Measurements from ENCODE around the gene HOXB7.
A peak's percentile ranks its signal among the peaks of the same experiment; 100 is the strongest.

The HOXB7 gene

DNA sequence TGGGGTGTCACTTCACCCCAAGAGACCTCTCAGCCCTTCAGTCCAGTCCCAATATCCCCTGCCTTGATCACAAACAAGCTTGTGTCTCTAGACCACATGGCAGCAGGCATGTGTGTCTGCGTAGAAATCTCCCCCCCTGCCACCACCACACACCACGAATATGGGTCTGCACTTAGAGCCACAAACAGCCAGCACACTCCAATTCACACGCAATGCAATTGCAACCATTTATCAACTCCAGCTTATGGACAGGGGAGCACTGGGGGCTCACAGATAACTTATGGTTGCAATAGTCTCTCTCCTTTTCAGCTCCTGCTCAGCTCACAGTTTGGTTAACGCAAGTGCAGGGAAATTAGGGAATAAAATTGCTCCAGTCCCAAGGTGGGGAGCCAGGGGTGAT is 12.8 kb upstream of the HOXB7 start:
- no peak for DNase-seq

DNA sequence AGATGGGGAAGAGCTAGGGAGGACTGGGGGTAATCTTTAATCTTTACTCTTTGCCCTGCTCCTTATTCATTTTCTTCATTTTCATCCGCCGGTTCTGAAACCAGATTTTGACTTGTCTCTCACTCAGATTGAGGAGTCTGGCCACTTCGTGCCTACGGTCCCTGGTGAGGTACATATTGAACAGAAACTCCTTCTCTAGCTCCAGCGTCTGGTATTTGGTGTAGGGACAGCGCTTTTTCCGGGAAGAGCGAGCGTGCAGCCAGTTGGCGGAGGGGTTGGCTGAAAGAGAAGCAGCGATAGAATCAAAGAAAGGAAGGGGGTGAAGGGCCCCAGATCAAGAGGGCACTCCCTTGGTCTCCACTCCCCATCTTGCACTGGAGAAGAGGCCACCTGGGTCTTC is 12.0 kb upstream of the HOXB7 start:
- no peak for DNase-seq

DNA sequence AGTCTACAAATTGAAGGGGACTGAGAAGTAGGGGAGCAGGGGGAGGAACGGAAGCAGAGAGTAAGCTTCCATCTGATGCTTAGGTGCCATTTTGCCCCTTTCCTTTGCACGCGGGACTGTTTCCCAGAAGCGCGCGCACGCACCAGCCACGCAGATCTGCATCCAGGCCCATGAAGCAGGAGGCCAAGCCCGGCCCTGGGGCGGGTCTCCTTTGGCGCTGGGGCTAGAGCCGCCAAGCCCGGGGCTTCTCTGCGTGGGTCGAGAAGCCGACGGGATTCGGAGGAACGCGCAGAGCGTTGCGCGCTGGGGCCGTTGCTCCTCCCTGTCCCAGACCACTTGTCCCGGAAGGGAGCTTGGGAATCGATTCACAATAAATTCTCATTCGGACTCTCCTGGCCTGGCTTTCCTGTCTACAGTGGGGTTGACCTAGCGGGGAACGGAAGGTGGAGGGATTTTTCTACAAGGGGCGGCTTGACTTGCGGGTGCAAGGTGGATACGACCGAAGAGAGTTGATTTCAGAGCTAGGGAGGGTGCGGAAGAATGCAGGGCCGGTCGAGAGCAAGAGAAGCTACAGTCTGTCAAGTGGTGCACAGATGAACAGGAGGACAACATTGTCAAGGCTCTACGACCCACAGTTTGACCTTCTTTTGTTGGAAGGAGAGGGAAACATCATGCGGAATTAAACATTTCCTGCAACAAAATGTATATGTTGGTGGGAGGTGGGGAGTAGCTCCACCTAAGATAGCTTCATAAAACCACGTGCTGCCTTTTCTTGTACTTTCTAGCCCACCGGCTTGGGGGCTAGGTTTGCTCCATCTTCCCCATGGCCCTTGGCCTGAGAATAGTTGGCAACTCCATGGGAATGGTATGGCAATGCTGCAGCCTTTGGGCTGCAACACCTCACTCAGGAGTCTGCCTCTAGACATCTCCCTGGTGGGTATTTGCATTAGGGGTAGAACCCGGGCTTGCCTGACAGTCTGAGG is 10.9 kb upstream of the HOXB7 start:
- DNase-seq = no peak

DNA sequence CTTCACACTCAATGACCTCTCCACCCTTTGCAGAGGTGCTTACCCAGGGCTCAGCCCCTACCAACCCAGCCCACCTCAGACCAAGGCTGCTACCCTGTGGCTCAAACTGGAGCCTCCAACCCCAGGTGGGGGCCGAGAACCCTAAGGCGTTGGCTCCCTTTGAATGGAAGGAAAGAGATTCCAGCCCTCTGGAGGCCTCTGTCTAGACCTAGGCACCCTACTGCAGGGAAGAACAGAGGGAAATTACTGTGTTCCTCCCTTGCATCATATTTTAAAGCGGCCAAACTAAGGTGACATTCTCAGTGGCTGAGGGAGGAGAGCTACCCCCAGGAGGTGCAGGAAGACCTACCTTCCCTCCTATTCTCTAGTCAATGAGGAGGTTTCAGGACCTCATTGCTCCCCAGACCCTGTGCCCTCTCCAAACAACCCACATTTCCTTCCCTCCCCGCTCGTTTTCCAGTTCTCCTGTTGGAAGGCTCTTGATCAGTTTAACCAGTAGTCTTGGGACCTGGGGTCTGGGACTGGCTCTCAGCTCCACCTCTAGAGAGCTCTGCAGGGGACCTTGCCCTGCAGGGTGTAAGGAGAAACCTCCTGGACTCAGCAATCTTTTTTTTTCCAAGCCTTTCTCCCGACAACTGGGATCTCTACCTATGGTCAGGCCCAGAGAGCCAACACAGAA is 9.8 kb upstream of the HOXB7 start:
- no peak for DNase-seq

DNA sequence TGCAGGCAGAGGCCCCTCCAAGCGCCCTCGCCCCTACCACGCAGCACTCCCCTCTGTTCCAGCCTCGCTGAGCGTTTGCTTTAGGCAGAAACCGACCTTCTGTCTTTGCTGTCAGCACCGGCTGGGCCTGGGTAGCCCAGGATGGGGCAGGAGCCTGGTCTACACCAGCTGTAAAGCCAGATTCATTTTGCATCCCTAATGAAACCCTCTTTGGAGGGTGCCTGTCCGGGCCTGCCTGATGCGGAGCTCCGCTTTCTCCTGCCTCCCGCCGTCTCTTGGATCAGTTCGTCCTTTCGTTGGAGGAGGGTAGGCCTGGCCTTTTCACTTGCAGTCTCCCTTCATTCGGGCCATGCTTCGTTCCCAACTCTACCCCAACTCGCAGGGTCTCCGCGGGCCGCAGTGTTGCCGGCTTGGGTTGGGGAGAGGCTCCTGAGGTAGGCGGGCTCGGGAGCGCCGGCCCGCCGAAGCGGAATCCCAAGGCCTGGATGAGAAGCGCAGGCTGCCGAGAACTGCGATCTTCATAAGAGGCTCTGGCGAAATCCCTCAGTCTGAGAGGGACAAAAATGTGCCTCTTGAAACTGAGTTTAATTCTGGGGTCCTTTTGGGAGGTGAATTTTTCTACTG is 9.1 kb upstream of the HOXB7 start:
- no peak for DNase-seq

DNA sequence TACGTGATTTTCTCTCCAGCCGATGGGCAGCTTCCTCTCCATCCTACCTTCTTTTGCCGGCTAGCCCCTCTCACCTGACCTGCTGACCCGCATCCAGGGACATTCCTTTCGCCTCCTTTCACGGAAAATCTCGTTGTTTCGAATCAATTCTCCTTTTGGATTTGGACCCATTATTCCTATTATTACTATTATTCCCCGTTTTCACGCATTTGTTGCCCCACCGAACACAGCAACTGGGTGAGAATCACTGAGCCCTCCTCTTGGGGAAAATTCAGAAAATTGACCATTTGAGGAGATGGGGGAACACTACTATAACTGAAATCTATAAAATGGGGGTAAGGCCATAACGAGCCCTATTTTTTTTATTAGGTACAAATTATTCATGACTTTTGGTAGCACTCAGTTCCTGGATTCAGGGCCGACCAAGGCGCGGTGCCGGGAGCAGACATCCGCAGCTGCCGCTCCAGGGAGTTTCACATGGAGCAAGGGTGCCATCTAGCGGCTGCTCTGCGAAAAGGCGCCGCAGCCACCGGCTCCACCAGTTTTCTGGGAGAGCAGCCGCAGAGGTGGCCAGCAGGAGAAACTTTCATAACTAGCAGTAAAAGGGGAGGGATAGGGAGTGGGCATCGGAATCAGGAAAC is 7.6 kb upstream of the HOXB7 start:
- DNase-seq = peak; percentile 80 to 85

DNA sequence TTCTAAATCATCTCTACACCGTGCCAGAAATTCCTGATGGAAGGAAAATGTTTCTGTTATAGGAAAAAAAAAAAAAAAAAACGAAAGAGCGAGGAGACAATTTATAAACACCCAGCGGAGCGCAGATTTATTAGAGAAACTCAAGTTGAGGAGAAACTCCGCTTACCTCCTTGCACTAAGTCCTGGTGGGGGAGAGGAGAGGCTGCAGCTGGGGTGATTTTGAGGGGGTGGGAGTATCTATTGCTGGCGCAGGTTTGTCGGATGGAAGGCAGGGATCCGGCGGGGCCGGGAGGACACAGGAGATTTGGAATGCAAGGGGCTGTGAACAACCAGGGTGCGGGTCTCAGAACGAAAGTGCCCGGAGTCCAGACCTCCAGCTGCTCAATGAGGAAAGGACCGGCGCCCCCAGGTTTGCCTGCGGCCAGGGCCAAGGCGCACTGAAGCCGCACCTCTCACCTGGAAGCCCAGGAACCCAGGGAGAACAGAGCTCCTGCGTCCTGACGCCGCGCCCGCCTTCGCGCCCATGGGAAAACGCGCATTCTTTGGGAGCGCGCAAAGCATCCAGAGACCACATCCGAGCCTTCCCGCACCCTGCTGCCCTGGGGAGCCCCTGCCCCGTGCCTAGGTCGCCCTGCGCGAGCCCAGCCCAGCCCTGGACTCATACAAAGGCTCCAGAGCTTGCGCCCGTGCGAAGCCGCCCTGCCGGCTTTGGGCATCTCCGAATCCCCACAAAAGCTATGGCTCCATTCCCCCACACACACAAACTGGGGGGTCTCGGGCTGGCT is 6.8 kb upstream of the HOXB7 start:
- no peak for DNase-seq

DNA sequence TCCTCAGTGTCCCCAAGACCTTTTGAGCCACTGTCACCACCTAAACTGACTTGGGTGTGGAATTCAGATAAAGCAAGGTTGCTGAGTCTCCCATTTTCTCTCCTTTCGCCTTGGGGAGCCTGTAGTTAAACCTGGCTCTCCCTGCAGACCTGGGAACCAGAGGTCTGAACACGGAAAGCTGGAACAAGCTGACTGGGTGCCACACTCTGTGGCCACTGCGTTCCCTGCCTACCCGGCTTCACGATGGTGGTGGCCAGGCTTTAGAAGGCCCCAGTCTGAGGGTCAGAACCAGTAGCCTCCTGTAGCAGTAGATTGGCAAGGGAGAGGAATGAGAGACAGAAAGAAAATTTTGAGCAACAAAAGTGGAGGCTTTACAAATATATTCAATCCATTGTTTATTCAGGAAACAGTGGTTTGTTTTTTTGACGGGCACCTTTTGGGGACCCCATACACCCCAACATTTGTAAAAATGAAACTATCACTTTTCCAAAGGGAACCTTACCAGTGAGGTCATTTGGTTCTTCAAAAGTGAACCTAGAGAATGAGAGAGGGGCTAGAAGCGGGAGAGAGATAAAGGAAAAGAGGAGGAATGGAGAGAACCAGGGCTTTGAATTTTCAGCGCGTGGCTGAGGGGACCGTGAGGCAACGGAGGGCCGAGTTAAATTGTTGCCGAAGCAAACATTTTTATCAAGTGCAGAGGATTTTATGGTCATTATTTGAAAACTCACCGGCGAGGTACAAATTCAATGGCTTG is 6.1 kb upstream of the HOXB7 start:
- no peak for DNase-seq

DNA sequence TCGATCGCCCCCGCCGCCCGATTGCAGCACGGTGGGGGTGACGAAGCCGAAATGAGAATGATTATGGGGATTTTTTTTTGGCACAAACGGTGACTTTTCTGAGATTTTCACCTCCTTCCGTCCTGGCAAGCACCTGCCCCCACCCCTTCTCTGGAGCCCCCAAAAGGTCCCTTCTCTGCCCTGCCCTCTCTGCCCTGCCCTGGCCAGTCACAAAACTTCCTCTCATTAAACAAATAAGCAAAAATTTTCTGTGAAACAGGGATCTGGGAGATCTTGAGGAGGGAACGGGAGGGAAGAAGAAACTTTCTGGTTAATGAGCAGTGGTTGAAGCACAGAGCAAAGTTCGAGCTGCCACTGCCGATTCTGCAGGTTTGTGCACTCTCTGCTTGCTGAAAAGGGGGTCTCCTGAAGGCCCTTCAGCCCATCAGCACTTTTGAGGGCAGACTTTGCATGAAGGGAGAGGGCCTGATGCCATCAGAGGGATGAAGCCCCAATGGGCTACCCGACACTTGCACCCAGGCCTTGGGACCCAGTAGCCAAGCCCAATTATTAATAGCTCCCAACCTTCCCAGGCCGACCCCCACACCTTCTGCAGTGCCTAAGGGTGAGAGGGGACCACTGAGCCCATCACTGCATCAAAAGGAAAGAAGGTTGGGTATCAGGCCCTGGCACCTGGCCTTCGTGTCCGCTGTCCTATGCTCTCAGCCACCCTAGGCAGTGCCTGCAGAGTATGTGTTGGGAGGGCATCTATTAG is 5.3 kb upstream of the HOXB7 start:
- DNase-seq = no peak

DNA sequence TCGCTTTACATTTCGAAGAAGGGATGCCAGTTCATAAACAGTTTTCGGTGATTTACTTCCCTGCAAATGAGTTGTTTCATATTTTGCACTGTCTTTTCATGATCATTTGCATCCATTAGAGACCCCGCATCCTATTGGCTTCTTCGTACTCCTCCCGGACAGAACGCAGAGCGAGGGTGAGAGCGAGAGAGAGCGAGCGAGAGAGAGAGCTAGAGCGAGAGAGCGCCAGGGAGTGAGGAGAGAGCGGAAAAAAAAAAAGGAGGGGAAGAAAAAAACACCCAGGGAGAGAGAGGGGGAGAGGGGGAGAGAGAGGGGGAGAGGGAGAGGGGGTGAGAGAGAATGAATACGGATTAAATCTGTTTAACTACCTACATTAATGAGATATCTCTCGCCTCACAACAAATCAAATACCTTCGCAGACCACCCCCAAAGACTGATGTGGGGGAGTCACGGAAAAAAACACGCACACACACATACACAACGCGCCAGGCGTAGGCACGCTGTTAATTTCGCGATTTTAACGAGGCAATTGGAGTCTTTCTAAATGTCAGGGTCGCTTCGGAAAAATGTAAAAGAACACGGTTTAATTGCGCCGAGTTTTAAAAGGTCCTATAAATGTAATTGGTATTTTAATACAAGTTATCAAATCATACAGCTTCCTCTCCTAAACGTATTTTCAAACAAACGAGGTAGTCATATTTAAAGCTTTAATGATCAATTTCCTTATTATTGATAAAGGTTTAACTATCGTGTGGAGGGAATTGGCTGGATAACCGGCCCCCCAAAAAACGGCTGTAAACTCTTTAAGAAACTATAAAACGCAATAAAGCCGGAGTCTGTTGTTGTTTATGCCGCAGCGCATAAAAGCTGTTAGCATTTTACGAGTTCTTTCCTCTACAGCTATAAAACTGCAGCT is 4.5 kb upstream of the HOXB7 start, which contains the start of gene HOXB8:
Gene HOXB8, minus strand, starts transcription at position 246 of the 916 bp plus-strand sequence. CDS start 588 bp downstream, outside the sequence.
- no peak for DNase-seq

DNA sequence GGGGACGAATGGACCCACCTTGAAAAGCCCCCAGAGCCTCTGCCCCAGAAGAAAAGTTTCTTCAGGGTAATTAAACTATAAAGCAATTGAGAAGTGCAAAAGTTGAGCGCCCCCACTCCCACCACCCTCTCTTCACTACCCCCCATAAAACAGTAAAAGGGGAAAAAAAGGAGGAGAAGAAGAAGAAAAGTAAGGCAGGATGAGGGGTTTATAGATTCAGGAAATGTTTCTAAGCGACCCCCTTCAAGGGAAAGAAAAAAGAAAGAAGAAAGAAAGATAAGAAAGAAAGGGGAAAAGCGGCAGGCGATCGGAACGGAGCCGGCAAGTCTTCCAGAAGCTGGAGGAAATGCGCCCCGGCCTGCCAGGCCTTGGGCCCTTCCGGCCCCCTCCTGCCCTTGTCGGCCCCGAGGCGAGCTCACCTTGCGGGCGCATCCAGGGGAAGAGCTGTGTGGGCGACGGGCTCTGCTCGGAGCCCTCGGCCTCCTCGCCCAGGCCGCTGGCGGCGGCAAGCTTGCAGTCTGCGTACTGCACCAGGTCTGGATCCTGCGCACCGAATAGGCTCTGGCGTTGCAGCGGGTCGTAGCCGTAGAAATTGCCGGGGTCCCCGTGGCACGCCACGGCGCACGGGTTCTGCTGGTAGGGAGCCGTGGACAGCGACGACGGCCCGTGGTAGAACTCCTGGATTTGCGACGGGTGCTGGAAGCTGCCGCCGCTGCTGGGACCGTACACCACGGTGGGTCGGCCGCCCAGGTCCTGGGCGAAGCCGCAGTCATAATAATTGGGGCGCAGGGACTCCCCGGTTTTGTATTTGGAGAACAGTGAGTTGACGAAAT is 3.3 kb upstream of the HOXB7 start:
- peak in 1 of 2 donors; percentile 39 for DNase-seq

DNA sequence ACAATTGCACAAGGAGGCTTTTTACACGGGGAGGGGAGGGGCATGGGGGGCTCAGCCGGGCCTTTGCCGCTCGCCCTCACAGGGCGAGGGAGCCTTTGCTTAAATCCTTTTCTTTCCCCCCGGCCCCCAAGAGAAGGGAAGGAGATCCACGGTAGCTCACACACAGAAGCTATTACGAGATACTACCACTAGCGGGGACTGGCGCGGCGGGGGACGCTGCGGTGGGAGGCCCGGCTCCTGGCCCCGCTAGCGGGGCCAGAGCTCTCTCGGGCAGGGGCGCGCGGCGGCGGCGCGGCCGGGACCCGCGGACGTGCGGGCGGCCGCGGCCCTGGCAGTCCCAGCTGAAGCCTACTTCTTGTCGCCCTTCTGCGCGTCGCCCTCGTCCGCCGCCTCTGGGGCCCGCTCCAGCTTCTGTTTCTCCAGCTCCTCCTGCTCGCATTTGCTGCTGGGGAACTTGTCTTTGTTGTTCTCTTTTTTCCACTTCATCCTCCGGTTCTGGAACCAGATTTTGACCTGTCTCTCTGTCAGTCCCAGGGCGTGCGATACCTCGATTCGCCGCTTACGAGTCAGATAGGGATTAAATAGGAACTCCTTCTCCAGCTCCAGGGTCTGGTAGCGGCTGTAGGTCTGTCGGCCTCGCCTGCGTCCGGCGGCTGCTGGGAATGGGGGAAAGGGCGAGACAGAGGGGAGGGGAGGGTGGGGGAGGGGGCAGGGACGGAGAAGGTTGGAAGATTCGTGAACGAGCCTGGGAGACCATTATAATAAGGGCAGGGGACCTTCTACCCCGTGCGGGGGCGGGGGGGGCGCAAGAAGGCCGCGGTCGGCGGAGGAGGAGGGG is 2.3 kb upstream of the HOXB7 start:
- DNase-seq = peak; percentile 20 to 57

DNA sequence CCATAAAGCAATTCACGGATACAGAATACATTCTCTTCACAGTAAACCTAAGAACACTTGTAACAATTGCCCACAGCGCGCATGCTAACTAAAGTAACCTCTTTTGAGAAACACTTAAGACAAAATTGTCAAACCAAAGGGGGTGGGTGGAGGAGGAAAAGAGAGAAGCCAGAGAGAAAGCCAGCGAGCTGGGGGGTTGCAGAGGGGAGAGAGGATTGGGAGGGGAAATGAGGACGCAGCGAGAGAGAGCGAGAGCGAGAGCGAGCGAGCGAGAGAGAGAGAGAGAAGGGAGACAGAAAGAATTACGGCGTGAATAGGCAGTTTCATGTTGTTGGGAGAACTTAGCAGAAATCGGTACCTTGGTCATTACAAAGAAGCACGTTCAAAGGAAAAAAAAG is 1.6 kb upstream of the HOXB7 start:
- no peak for DNase-seq

DNA sequence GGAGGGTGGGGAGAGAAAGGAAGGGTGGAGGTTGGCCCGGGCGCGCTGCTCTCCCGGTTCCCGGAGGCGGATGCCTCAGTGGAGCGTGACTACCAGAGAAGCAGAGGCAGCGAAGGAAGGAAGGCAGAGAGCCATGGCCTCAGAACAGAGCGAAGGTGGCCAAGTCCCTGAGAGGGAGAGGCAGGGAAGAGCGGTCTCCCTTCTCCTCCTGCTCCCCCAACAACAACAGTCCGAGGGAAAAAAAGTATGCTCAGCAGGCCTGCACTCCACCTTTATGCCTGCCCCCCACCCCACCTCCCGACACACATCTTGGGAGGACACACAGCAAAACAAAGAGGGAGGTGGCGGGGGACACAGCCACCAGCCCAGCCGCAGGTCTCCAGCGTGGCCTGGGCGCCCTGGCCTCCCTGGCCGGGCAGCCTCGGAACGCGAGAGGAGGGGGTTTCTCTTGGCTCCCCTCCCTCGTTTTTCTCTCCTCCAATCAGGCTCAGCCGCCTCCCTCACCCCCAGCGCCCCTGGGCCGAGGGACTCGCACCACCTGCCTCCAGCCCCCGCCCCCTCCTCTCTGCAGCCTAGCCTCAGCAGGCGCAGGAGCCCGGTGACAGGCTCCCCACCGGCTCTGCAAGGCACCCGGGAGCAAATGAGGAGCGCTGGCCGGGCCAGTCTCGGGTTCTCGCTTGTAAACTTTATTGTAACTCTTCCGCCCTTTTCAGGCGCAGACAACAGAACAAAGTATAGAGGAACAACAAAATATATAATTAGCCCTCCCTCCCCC is 1.1 kb upstream of the HOXB7 start:
- DNase-seq = no peak

DNA sequence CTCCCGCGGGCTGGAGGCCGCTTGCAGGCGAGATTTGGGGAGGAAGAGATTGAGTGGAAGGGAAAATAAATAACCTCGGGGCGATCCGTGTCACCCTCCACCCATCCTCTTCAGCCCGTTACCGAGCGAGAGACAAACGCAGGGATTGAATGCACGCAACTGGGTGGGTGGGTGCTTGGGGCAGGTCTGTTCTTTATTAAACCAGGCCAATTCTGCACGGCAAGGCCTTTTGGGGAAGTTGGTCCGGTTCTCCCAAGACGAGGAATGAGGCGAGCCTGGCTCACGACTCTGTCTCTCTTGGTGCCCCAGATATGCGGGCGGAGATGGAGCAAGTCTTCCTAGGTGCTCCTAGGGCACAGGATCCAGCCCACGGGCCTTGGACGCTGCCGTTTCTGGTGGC is 396 bp upstream of the HOXB7 start:
- DNase-seq = no peak

DNA sequence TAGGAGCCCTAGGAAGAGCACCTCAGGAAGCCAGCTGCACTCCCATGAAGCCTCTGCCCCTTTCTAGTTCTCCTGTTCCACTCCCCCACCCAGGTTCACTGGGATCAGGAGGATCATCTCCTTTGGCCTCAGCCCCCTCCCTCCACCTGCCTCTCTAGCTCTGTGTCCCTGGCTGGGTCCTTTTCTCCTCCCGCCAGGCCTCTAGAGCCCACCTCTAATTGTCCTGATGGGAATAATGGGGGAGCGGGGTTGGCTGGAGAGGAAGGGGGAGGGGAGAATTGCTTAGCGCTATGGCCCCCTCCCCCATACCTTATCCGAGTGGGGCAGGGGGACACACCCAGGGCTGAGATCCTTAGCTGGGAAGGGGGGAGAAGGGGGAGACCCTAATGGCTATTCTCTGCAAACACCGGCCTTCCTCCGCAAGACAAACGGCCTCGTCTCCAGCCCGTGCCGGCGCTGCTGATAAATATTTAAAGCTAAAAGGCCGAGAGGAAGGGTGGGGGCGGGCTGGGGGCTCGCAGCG is 997 bp downstream of the HOXB7 start:
- no peak for DNase-seq

DNA sequence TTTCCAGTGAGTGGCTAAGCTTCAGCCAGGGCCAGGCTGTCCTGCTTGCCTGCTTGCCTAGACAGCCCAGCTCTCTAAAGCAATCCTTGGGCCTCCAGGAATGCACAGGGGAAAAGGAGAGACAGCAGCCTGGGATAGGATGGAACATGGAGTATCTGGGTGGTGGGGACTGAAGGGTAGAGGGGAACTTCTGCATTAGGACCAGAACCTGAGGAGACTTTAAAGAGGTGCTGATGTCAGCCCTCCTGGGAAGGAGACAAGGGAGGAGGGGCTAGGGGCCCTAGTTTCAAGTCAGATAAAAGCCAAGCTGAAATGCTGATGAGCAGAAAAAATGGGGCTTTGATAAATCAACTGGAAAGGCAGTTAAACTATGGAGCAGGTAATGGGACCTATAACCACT is 1.8 kb downstream of the HOXB7 start:
- no peak for DNase-seq

Measured in CD4-positive, alpha-beta T cell treated with Interleukin-1 beta for 1 hour (primary cell).